GM12892 (cell line): ENCODE measurements around the gene NAALADL2.

Experiments
- POLR2AphosphoS5 ChIP-seq: IDR thresholded peaks from 2 replicates; pipeline ENCODE4 v1.6.1; 2011; ENCODE audit warnings: low read depth, low read length, control low read depth
- TAF1 ChIP-seq: IDR thresholded peaks from 2 replicates; pipeline ENCODE4 v1.6.1; 2011; ENCODE audit warnings: low read depth, mild to moderate bottlenecking, control low read depth, low read length, borderline replicate concordance

GRCh38 chr3:175278680-175279079 lies 419.5 kb downstream of the NAALADL2 start:
- TF ChIP-seq POLR2AphosphoS5 (no peak), TAF1 (no peak)
